ENCODE results near the gene CCDC28B.

The CCDC28B gene

DNA sequence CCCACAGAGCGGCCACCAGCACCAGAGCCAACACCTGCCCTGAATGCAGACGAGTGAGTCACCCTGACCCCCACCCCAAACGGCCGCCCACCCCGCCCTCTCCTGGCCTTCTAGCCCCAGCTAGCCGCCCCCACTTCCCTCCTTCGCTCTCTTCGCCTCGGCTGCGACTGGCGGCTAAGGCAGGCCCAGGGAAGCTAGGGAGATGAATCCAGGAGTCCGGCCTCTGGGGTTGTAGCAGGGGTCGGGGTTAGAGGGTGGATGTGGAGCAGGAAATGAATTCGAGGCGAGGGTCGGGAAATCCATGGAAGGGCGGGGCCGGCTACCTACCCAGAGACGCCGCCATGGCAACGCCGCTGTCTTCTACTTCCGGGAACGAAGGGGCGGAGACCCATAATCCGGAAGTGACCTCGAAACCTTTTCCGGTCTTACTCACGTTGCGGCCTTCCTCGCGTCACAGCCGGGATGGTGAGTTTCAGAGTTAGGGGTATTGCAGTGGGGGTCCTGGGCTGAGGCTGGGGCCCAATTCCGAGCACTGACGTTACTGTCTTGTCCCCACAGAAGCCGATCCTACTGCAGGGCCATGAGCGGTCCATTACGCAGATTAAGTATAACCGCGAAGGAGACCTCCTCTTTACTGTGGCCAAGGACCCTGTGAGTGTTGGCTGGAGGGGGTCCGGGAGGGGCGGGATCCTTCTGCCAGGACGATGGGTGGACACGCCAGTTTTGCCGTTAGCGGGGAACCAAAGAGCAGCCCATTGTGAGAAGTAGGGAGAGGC is 21.8 kb downstream of the CCDC28B start, which contains the start of the genes EIF3I and TMEM234:
TSS of gene EIF3I (plus strand) at position 428 of the 776 bp plus-strand sequence. CDS start at position 463, 35 bp downstream.
TSS of gene TMEM234 (minus strand) at position 374 of the 776 bp plus-strand sequence. CDS start at position 343, 31 bp downstream.
- peak; percentile 95 for DNase-seq (ENCODE audit: low spot score)

DNA sequence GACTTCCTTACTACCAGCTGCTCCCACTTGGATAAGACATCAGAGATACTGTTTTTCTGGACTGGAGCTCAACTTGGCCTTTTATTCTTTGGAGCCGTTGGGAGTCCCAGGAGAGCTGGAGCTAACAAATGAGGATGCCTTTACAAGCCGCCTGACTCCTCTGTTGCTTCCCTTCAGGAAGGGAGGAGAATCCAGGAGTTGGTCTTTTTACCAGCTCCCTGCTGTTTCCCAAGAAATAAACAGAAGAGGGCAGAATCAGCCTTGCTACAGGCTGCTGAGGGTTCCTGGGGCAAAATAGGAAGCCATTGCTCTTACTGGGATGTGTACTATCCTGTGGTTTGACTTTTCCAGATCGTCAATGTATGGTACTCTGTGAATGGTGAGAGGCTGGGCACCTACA is 23.3 kb downstream of the CCDC28B start:
- no peak for DNase-seq (ENCODE audit: low spot score)

DNA sequence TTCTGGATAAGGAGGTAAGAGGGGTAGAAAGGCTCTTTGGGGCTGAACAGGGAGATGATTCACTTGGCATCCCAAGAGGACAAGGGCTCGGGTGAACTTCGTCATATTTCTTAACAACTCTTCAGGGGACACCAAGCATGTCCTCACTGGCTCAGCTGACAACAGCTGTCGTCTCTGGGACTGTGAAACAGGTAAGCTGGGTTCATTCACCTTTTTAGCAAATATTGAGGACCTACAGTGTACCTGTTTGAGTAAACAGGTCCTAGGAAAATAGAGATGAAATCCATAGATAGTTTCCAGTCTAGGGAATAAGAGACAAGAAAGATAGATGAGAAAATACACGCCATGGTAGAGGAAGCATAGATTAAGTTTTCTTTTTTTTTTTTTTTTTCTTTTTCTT is 23.9 kb downstream of the CCDC28B start:
- no peak for DNase-seq (ENCODE audit: low spot score)

DNA sequence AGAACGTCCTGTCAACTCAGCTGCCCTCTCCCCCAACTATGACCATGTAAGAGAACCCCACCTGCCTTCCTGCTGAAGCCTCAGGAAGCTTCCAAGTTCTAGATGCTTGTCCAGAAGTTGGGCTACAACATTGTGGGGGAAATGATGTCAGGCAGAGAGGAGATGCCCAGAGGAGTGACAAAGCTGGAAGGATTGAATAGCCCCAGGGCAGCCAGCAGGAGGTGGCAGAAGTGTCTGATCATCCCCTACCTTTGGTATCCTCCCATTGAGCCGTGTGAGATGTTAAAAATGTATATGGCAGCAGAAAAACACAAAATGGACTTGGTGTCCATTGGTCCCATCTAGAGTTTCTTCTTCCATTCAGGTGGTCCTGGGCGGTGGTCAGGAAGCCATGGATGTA is 28.4 kb downstream of the CCDC28B start:
- no peak for DNase-seq (ENCODE audit: low spot score)

DNA sequence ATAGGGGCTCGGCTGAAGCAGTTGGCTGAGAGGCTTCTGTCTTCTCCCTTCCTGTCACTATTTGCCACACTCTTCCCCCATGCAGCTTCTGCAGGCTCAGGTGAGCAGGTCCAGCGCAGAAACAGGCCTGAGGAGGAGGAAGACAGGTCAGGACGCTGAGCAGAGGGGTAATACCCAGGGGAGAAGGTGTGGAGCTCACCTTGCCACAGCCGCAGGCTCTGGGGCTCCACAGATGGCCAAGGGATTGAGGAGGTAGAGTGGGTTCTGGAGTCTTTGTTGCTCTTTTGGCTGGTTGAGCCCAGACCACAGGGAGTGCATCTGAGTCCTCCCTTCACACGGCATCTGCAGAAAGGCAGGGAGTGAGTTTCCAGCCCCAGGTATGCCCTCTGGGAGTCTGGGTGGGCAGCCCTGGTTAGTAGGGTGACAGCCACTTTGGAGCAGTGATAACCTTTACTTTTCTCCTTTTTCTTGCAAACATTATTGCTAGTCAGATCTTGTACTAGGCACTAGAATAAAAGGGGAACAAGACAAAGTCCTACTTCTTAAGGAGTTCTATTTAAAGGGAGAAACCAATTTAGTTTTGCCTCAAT is 31.5 kb downstream of the CCDC28B start:
- no peak for DNase-seq (ENCODE audit: low spot score)

DNA sequence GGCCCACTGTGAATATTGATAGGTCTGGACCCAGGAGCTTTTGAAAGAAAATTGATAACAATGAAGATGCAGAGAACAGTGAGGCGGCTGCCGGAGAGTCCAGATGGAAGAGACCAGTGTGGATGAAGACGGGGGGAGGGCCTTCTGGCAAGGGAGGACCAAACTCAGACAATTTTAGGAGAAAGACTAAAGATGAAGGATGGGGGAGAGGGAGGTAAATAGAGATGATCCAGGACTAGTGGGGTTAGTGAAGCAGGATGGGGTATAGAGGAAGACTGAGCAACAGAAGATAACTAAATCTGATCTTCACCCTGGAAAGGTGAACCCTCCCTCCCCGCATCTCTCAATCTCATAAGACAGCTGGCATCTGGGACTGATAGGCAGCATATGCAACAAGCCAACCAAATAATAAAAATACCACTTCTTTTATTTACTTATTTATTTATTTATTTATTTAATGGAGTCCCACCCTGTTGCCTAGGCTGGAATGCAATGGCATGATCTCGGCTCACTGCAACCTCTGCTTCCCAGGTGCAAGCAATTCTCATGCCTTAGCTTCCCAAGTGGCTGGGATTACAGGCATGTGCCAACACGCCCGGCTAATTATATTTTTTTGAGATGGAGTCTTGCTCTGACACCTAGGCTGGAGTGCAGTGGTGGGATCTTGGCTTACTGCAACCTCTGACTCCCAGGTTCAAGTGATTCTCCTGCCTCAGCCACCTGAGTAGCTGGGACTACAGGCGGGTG is 32.3 kb downstream of the CCDC28B start:
- no peak for DNase-seq (ENCODE audit: low spot score)

DNA sequence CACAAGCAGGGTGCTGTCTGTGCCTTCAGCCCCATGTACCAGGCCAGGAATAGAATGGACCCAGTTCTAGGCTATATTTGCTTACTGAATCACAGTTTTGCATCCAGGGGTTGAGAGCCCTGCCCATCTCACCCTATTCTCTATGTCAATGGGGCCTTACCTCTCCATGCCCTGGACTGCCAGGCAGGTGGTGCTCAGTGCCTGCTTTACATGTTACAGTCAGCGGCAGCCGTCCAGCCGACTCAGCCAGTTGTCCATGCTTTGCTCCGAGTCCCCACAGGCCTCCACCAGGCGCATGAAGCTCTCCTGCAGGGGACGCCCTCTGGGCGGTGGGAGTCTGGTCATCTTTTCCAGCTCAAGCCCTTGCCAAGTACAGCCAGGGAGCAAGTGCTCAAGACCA is 34.4 kb downstream of the CCDC28B start:
- no peak for DNase-seq (ENCODE audit: low spot score)

DNA sequence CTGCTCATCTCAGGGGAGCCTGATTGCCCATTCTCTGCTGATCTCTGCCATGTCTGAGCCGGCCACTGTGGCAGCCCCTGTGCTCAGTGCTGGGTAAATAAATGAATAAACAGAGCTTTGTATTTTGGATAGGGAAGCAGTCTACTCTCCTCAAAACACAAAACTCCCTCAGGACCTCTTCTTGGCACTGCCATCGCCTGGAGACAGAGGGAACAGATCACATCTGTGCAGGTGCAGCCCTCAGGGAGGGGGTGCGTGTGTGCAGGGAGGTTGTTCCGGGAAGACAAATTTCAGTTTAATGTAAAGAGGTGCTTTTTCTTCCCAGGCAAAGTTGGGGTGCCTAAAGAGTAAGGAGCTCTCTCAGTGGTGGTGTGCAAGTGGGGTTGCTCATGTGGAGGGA is 38.9 kb downstream of the CCDC28B start:
- no peak for DNase-seq (ENCODE audit: low spot score)

DNA sequence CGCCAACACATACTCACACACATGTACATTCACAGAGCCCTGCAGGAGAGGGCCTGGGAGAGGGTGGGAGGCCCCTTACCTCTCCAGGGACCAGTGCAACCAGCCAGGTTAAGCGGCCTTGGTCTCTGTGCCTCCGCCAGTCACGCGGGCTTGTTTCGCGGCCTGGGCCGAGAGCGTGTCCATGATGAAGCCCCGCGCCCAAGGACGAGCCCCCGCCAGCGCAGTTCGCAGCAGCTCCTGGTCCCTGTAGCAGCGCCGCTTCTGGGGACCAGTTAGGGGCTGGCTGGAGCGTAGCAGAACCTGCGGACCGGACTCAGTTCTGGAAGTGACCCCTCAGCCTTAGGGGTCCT is 39.4 kb downstream of the CCDC28B start:
- no peak for DNase-seq (ENCODE audit: low spot score)

DNA sequence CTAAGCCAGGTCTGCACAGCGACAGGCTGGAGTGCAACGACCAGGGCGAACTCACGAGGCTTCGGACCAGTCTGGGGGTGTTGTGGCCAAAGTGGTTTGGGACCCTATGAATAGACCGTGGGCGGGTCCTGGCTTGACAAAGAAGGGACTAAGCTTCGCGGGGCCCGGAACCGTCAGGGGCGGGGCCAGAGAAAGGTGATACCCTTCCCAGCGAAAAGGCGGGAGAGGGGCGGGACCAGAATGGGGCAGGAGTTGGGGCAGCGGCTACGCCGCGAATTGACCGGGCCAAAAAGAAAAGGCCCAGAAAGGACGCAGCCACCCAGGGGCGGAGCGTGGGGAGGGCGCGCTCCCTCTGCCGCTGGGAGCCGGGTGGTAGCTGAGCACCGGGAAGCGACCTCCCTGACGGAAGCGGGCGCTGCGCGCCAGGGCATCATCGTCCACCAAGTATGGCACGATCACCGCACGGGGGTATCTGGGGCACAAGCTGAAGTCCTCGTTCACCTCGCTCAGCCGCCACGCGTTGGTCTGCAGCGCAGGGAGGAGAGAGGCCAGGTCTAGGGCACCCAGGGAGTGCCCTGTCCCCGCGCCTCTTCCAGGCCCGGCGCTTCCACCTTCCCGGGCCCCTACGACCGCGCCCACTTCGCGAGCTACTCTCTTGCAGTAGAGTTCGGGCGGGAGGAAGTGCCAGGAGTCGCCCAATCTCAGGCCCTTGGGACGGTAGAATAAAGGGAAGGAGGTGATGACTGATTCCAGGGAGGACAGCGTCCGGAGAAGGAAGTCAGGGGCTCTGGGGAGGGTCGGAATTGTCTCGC is 40.0 kb downstream of the CCDC28B start:
- DNase-seq (ENCODE audit: low spot score): peak; percentile 66

DNA sequence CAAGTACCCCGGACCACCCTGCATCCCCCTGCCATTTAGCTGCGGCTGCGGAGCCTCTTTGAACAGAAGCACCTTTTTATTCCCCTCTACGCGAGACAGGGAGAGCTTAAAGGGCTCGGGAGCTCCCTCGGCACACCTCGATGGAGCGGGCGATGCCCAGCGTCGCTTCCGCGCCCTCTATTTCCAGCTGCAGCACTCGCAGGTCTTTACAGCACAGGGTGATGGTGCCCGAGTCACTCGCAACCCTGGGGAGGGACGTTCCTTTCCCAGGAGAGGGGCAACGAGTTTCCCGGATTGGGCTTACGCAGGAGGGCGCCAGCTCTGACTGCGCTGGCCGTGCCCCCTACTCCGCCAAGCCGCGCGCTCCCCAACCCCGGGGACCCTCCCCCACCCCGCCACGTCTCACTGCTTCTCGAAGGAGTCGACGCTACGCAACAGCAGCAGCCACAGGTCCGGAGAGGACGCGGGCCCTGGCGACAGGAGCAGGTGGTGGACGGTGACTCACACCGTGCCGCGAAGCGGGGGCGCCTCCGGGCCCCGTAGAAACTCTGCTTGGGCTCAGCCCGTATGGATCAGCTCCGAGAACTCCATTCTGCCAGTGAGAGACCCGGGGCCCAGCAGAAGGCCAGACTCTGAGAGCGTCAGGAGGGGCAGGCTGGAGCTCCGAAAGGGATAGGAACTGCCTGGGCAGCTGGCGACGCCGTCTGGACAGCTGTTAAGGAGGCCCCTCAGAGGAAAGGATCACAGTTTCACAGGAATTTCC is 40.8 kb downstream of the CCDC28B start:
- peak; percentile 67 for DNase-seq (ENCODE audit: low spot score)

DNA sequence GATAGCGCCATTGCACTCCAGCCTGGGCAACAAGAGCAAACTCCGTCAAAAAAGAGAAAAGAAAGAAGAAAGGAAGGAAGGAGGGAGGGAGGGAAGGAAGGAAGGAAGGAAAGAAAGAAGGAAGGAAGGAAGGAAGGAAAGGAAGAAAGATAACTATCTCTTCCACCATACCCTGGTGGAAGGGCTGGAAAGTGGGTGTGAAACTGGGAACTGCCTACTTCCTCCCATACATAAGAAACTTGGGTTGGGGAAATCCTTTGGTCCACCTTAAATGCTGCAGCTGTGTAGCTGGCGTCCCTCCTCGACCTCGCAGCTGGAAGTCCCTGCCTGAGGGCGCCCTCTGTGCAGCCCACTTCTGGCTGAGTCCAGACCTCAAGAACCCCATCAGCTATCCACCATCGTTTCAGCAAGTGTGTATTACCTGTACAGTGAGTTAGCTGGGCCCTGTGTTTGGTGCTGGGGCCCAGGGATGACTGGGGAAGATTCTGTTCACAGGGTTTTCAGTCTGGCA is 42.0 kb downstream of the CCDC28B start:
- no peak for DNase-seq (ENCODE audit: low spot score)

DNA sequence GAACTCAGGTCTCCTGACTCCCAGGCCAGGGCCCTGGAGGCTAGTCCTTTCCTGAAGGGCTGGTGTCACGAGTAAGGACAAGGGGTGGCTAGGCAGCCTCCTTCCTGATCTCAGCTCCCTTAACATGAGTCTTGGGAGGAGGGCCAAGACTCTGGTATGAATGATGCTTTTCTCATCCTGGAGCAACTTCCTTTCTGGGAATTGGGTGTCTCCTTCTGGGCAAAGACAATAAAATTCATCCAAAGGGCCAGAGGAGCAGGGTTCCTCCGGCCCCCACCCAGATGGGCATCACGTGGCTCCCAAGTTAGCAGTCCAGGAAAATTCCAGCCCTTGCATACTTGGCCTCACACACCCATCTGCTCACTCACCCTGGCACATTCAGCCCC is 46.5 kb downstream of the CCDC28B start, which contains the start of gene FAM167B:
TSS of gene FAM167B (plus strand) at position 335 of the 386 bp plus-strand sequence. CDS start 200 bp downstream, outside the sequence.
- DNase-seq (ENCODE audit: low spot score): peak; percentile 91

DNA sequence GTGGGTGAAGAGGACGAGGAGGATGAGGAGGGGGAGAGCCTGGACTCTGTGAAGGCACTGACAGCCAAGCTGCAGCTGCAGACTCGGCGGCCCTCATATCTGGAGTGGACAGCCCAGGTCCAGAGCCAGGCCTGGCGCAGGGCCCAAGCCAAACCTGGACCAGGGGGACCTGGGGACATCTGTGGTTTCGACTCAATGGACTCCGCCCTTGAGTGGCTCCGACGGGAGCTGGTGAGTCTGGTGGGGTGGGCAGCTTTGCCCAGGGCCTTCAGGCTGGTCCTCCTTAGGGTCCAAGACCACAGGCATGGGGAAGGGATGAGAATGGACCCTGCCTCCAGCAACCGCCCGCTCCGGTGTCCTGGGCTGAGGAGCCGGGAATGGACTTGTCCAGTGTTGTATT is 47.1 kb downstream of the CCDC28B start:
- DNase-seq (ENCODE audit: low spot score): peak; percentile 10

DNA sequence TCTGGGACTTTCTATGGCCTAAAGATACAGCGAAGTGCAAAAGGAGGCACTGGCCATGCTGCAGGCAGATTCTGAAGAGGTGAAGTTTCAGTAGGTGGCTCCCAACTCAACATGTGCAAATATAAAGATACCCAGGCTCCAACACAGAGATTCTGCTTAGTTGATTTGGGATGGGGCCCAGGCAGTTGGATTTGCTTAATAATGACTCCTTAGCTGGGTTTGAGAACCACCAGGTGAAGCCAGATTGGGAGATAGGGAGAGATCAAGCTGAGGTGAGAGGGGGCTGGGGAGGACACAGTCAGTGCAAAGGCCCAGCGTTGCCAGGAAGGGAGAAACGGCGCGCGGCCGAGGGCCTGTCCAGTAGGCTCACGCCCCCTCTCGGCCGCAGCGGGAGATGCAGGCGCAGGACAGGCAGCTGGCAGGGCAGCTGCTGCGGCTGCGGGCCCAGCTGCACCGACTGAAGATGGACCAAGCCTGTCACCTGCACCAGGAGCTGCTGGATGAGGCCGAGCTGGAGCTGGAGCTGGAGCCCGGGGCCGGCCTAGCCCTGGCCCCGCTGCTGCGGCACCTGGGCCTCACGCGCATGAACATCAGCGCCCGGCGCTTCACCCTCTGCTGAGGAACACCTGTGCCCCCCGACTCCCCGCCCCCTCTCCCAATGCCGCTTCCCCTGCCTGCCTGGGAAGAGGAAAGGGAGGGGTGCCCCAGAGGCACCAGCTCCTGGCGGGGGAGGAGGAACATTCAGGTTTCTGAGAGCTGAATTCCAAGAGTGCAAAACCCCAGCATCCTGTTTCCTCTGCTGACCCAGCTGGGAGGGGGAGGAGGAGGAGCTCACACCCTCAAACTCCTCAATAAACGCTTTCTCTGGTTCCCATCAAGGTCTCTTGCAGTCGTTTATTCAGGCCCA is 47.8 kb downstream of the CCDC28B start:
- peak; percentile 90 for DNase-seq (ENCODE audit: low spot score)

DNA sequence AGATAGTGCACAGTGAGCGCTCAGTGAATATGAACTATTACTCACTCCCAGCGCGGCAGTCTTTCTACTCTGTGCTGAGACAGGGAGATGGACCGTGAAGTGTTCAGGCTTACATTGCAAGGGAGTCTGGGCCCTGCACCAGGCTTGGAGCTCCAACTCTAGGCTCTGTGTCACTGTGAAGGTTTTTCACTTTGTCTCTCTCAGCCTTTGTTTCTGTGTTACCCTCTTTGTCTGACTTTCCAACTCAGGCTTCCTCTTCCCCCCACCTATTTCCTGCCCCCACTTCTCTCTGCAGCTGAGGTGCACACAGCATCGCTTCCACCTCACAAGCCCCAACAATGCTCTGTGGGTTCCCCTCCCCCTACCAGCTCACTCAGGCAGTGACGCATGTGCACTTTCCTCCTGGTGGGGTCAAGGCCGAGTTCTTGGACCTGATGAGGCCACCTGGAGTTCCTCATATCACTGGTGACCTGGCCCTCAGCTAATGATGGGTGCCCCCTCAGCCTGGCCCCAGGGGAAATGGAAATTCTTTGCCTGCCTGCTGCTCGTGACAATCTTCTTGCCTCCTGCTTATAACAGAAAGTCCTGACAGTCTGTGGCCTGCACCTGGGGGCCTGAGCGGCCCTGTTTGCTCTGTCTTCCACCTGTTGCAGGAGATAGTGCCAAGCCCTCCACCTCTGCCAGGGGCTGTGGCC is 49.6 kb downstream of the CCDC28B start:
- DNase-seq (ENCODE audit: low spot score): no peak

DNA sequence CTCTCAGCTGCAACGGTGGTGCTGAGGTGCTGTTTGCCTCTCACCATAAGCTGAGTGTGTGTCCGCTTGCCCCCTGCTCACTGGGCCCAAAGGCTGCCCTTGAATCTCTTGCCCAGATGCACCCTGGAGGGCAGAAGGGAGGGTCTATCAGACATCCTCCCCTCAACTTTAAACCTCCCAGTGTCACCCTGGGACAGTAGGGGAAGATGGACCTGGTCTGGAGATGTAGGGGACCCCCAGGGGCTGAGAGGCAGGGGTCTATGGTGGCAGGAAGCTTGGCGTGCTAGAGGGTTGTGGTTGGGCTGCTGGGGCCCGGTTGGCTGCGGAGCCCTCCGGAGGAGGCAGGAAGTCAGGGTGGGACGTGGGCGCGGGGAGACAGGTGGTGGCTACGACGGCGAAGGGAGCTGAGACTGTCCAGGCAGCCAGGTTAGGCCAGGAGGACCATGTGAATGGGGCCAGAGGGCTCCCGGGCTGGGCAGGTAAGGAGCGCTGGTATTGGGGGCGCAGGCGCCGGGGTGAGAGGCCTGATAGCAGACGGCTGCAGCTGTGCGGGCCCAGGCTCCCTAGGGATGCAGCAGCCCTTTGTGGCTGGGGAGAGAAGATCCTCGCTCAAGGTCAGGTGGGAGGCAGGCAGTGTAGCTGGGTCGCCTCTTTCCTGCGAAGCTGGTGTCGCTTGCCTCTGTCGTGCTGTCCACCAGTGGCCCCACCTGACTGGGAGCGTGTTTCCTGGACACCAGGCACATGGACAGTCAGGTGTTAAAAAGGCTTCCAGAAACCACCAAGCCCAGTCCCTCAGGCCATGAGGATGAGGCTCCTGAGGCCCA is 50.7 kb downstream of the CCDC28B start, which contains the start of gene LCK:
TSS of gene LCK (plus strand) at position 373 of the 824 bp plus-strand sequence. CDS start 23,065 bp downstream, outside the sequence.
- DNase-seq (ENCODE audit: low spot score): no peak

Measured in AG20443 (cell line).